Daoy (cell line): ENCODE results near the gene DIO1. TPM values are rescaled to one million over a fixed set of nuclear protein-coding genes. Genes with fewer than 3 reads are reported as not detected.

Experiments
- DNase-seq: peaks from one replicate; pipeline ENCODE4 v3.0.0-alpha.2; 2015; ENCODE audit warnings: low read depth
- total RNA-seq: library from RNA; depleted of rRNA; stranded (reverse); fragments of >200 nt; shearing (Covaris generic); gene quantifications from 2 replicates; pipeline ENCODE4 v1.2.3, GENCODE V29; 2014

The DIO1 gene
- total RNA-seq, 1 experiment from 2014 or later, result not detected

GRCh38 chr1:53942127-53942957 is 48.4 kb downstream of the DIO1 start:
- DNase-seq, result no peak

GRCh38 chr1:53943090-53943489 is 49.1 kb downstream of the DIO1 start:
- DNase-seq, result no peak

GRCh38 chr1:53943490-53944043 is 49.6 kb downstream of the DIO1 start:
- no peak for DNase-seq

GRCh38 chr1:53944469-53945182 is 50.6 kb downstream of the DIO1 start:
- peak; percentile 19 for DNase-seq

GRCh38 chr1:53945183-53945432 is 51.1 kb downstream of the DIO1 start:
- no peak for DNase-seq

GRCh38 chr1:53945433-53946251 is 51.7 kb downstream of the DIO1 start, which contains the start of gene IFT25:
IFT25 (minus strand) TSS chr1:53945699; CDS start chr1:53940082, 5,617 bp downstream.
- peak; percentile 97 for DNase-seq

GRCh38 chr1:53946252-53947171 is 52.5 kb downstream of the DIO1 start, which contains the start of gene LRRC42:
LRRC42 (plus strand) TSS chr1:53946350; CDS start chr1:53952000, 5,650 bp downstream.
- DNase-seq, result no peak

GRCh38 chr1:53947172-53947907 is 53.4 kb downstream of the DIO1 start:
- no peak for DNase-seq

GRCh38 chr1:53948291-53948690 is 54.3 kb downstream of the DIO1 start:
- no peak for DNase-seq

GRCh38 chr1:53949023-53949990 is 55.3 kb downstream of the DIO1 start:
- peak; percentile 41 for DNase-seq

GRCh38 chr1:53951697-53952096 is 57.7 kb downstream of the DIO1 start:
- DNase-seq, result no peak

- DNase-seq, result no peak
Measured at GRCh38 chr1:53954128-53954527, 60.1 kb downstream of the DIO1 start.

- DNase-seq, result no peak
Measured at GRCh38 chr1:53956308-53957168, 62.6 kb downstream of the DIO1 start.

- peak; percentile 67 for DNase-seq
Measured at GRCh38 chr1:53957194-53957818, 63.3 kb downstream of the DIO1 start.

GRCh38 chr1:53959664-53960250 is 65.8 kb downstream of the DIO1 start:
- DNase-seq, result peak; percentile 8
